Astrocyte of the cerebellum (primary cell): Measurements from ENCODE around the gene IGSF23.

Experiments
- DNase-seq: peaks from one replicate; pipeline ENCODE4 v3.0.0-alpha.2; 2011; ENCODE audit warnings: low read depth
- H3K4me3 ChIP-seq: 2 replicates; pipeline ENCODE4 v1.5.1; 2011; ENCODE audit warnings: mild to moderate bottlenecking, low read depth, low read length, moderate library complexity
- in situ Hi-C: cut with HindIII; loops from 2 replicates; pipeline ENCODE4 v1.10.0; 2017; ENCODE audit warnings: low sequenced_read_pairs
- TF ChIP-seq, protein P1 (sequence below): IDR thresholded peaks from 2 replicates; pipeline ENCODE4 v1.5.1; 2012; ENCODE audit warnings: low read length, low read depth, moderate library complexity, mild to moderate bottlenecking; ENCODE audit errors: missing control alignments

IGSF23 gene

DNA sequence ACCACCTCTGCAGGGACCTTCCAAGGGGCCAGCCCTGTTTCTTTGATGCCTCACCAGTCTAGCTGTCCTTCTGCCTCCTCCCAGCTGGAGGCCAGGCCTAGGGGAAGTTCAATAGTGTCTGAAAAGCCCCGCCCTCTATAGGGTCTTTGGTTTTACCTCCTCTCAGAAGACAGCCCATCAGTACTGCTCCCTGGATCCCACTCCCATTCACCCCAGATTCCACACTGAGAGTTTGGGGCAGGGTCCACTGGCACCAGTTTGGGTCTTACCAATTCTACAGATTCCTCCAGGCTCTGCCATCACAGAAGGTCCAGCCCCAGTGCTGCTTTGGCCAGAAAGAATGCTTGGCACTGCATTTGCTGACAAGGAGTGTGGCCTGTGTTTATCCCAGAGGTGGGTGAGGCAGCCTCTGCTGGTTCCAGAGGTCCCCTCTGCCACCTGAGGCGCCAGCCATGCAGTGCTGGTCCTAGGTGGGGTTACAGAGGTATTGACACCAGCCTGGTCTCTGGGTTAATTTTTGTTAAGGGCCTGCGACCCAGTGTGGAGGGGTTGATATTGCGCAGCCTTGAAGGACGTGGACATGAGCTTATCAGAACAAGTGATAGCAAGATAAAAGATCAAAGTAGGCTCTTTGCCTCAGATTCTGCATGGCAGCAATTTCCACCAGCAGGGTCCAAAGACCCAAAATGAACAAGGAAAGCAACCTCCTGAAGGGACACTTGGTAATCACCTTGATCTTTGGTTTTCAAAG is 41.4 kb upstream of the IGSF23 start:
- in situ Hi-C loops, result no loop called here
- no peak for DNase-seq
- TF ChIP-seq, protein P1, sequence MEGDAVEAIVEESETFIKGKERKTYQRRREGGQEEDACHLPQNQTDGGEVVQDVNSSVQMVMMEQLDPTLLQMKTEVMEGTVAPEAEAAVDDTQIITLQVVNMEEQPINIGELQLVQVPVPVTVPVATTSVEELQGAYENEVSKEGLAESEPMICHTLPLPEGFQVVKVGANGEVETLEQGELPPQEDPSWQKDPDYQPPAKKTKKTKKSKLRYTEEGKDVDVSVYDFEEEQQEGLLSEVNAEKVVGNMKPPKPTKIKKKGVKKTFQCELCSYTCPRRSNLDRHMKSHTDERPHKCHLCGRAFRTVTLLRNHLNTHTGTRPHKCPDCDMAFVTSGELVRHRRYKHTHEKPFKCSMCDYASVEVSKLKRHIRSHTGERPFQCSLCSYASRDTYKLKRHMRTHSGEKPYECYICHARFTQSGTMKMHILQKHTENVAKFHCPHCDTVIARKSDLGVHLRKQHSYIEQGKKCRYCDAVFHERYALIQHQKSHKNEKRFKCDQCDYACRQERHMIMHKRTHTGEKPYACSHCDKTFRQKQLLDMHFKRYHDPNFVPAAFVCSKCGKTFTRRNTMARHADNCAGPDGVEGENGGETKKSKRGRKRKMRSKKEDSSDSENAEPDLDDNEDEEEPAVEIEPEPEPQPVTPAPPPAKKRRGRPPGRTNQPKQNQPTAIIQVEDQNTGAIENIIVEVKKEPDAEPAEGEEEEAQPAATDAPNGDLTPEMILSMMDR, result no peak
- no peak overlapping the region for H3K4me3 ChIP-seq

DNA sequence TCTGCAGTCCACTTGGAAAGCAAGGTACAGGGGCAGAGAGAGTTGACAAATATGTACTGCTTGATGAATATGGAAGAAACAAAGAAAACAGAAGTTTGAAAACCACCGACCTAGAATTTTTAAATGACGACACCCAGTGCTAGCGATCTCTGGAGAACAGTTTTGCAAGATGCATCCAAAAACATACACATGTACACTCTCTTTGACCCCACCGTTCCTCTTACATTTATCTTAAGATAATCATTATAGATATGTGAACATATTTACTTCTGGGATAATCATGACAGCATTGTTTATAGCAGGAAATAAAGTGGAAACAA is 40.8 kb upstream of the IGSF23 start:
- no peak overlapping the region for H3K4me3 ChIP-seq
- in situ Hi-C loops, result no loop called here
- no peak for DNase-seq
- TF ChIP-seq, protein P1, result no peak

DNA sequence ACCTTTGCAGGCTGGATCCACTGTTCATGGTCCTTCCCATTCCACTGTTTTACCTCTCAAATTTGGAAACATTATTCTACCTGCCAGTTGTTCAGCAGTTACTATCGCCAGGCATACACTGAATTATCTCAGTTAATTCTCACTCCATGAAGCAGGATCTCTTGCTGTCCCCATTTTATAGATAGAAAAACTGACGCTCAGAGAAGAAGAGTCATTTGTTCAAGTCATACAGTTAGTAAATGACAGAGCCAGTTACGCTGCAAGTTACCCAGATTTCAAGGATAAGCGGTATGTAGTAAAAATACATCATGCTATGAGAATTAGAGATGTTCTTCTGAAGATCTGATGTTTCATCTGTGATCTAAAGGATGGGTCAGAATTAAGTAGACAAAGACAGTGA is 40.2 kb upstream of the IGSF23 start:
- TF ChIP-seq, protein P1, result no peak
- no peak overlapping the region for H3K4me3 ChIP-seq
- no peak for DNase-seq
- in situ Hi-C loops, result no loop called here

DNA sequence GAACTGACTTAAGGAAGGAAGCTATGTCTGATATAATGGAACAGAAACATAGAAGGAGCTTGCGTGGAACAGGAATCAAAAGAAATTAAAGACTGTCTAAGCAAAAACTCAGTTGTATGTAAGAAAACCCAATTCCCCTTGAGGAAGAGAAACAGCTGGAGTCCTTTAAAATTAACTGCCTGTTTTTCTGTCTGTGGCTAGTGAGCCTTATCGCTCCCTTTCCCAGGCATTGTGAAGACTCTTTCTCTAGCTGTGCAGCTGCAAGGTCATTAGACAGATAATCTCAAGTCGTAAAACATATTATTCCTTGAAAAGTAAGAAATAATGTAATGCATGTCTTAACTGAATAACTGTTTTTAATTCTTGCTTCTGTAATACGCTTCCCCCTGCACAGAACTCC is 39.7 kb upstream of the IGSF23 start:
- no peak for DNase-seq
- in situ Hi-C loops, result no loop called here
- no peak overlapping the region for H3K4me3 ChIP-seq
- TF ChIP-seq, protein P1, result no peak

DNA sequence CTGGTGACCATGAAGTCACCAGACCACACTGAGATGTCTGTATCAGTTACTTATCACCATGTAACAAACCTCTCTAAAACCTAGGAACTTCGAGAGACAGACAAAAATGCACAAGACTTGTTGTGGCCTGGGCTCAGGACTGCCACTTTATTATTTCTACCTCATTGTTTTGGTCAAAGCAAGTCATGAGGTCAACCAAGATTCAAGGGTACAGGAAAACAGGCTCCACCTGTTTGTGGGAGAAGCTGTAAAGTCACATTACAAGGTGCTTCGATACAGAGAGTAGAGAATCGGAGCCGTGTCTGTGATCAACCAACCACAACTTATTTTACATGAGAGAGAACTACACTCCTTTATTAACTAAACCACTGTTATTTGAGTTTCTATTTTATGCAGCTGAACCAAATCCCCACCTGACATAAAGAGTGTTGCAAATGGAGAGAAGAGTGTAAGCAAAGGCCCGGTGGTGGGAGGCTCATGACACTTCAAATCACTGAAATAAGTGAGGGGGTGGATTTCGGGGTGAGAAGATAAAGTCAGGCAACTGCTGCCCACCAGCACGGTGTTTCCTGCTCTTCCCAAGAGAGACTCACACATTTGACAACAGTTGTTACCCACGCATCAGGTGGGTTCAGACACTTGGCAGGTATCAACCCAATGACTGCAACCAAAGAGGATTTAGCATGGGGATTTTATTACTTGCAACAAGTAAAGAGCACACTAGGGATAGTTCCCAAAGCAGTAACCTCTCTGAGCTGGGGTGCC is 39.0 kb upstream of the IGSF23 start:
- H3K4me3 ChIP-seq, result no peak overlapping the region
- DNase-seq, result no peak
- TF ChIP-seq, protein P1, result no peak
- in situ Hi-C loops, result no loop called here

DNA sequence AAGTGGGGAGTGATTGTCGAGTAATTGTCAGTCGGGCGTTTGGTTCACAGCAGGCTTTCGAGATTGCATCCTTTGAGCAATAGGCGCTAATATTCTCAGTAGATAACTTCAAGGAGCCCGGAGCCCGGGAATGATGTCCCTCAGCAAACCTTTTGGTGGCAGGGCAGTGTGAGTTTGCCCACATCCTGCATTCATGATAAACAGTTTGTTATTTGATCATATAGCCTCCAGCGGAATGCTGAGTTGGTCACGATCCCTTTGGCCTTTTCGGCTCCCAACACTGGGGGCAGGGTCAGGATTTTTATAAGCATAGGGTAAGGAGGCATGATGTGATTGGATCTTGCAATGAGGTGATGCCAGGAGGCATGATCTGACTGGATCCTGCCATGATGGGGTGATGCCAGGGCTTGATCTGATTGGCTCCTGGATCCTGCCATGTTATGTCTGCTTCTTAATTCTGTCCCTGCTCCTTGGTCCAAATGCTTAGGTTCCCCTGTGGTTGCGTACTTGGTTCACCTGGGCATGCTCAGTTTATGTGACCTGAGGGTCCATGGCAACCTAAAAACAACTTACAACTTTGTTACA is 38.2 kb upstream of the IGSF23 start:
- in situ Hi-C loops, result no loop called here
- no peak overlapping the region for H3K4me3 ChIP-seq
- no peak for DNase-seq
- TF ChIP-seq, protein P1, result no peak
